ENCODE measurements around the gene GAS2L1.

Gene GAS2L1

GRCh38 chr22:29306175-29306834 is at the start of gene GAS2L1:
Gene GAS2L1 (plus strand): TSS chr22:29306650. CDS start chr22:29308106, 1,456 bp downstream.
- peak; percentile 97 for DNase-seq (ENCODE audit: low spot score)

DNA sequence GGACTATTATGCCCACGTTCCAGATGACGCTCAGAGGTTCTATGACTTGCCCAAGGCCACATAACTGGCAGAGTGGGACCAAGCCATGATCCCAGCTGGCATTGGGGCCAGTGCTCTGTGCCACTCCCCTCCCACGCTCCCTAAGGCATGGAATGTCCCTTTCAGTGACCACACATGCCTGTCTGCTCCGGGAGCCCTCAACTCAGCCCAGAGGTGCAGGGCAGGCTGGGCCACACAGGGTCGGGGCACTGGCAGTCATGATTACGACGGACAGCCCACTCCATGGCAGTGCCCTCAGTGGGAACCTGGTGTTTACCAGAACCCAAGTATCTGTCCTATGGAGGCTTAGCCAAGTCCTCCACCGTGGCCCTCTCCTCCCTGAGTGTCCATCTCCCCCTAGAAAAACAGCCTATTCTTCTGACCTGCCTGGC is 48.7 kb upstream of the GAS2L1 start:
- DNase-seq (ENCODE audit: low spot score) = no peak

- DNase-seq (ENCODE audit: low spot score) = no peak
These were observed 47.8 kb upstream of the GAS2L1 start for GRCh38 chr22:29258407-29259252.

DNA sequence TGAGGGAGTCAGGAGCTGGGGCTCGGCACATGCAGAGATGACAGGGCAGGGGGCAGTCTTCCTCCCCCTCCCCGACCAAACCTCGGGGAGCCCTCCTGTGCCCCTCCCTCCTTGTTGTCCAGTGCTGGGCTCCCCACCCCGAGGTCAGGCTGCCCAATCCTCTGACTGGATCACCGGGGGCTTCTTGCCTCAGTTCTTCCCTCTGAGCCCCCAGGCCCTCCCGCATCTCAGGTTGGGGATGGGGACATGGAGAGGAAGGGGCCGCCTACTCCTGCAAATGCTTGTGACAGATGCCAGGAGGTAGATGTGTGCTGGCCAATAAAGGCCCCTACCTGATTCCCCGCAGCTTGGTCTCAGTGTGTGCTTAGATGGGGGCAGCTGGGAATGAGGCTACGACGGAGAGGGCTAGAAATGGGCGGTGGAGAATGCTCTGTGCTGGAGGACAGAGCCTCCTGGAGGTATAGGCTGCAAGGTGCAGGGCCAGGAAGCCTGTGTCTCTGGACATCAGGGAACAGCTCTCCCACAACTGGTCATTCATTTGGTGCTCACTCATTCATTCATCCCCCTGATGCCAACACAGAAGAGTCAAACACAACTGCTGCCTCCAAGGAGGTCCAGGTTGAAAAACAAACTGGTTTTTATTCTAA is 47.1 kb upstream of the GAS2L1 start:
- DNase-seq (ENCODE audit: low spot score) = no peak

GRCh38 chr22:29260031-29260560 is 46.4 kb upstream of the GAS2L1 start:
- DNase-seq (ENCODE audit: low spot score) = no peak

DNA sequence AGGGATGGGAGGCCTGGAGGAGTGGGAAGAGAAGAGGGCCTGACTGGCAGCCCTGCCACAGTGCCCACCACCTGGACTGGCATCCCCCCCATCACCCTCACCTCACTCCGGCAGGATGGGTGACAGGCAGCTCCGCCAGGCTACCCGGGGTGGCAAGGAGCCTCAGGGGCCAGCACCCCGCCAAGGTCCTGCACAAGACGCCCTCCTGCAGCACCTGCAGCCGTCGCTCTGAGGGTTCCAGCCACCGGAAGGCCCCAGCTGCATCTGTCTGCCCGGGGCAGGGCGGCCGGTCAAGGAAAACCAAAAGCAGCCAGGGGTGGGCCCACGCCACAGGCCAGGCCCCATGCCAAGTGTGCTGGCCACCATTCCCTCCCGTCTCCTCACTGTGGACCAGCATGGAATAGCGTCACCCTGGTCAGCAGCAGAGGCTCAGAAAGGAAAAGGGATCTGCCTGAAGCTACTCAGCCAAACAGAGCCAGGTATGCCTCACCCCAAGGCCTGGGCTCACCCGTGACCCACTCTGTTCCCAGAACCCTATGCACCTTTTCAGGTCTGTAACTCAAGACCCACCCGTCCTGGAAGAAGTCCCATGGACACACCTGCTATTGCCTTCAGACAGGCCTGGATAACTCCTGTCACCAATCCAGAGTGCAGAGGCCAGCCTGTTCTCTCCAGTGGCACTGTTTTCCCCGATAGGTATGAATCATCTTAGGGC is 45.7 kb upstream of the GAS2L1 start:
- DNase-seq (ENCODE audit: low spot score) = no peak

DNA sequence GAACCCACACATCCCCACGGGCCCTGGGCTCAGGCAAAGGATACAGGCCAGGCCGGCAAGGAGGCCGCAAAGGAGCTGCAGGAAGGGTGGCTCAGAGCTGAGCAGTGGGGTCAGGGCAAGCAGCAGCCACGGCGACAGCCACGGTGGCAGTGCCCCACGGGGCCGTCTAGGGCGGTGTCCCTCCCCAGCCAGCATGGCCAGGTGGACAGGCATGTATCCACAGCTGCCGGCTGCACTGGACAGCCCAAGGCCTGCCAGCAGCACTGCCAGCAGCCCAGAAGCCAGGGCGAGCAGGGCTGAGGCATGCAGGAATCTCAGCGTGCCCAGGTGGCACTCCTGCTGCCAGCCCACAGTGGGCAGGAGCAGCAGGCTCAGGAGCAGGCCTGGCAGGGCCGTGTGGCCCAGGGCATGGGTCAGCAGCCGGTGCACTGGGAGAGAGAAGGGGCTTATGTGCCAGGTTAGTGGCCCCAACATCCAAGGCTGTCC is 42.6 kb upstream of the GAS2L1 start:
- DNase-seq (ENCODE audit: low spot score) = no peak

- no peak for DNase-seq (ENCODE audit: low spot score)
These were observed 41.1 kb upstream of the GAS2L1 start for GRCh38 chr22:29265305-29265704.

- no peak for DNase-seq (ENCODE audit: low spot score)
These were observed 40.5 kb upstream of the GAS2L1 start for GRCh38 chr22:29265929-29266328.

GRCh38 chr22:29266564-29267461 is 39.6 kb upstream of the GAS2L1 start:
- no peak for DNase-seq (ENCODE audit: low spot score)

- no peak for DNase-seq (ENCODE audit: low spot score)
These were observed 39.0 kb upstream of the GAS2L1 start for GRCh38 chr22:29267462-29267857.

DNA sequence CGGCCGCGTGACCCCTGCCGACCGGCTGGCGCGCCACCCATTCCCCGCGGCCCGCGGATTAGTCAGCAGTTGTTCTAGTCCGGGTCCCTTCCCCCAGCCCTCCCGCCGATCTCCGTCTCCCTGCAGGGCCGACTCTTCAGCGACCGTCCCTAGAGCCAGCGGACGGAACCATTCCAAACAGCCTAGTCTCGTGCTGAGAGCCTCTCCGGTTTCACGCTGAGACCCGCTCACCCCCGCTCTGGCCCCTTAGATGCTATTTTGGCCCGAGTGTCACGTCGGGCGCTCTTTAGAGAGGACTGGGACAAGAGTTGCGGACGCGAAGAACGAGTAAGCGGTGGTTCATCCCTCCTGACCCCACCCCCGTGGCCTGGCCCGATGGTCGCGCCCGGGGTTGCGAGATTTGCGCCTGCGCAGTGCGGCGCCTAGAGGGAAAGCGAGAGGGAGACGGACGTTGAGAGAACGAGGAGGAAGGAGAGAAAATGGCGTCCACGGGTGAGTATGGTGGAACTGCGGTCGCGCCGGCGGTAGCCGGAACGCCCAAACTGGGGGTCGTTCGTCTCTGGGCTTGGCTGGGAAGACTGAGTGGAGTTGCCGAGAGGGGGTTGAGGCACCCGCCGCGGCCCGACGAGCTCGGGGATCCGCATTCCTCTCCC is 38.5 kb upstream of the GAS2L1 start, which contains the start of the genes EWSR1 and RHBDD3:
Gene EWSR1 (plus strand): TSS at position 411 of the 653 bp plus-strand sequence. CDS start 69 bp downstream, at position 480.
Gene RHBDD3 (minus strand): TSS at position 124 of the 653 bp plus-strand sequence. CDS start 2,355 bp downstream, outside the sequence.
- DNase-seq (ENCODE audit: low spot score) = peak; percentile 98

DNA sequence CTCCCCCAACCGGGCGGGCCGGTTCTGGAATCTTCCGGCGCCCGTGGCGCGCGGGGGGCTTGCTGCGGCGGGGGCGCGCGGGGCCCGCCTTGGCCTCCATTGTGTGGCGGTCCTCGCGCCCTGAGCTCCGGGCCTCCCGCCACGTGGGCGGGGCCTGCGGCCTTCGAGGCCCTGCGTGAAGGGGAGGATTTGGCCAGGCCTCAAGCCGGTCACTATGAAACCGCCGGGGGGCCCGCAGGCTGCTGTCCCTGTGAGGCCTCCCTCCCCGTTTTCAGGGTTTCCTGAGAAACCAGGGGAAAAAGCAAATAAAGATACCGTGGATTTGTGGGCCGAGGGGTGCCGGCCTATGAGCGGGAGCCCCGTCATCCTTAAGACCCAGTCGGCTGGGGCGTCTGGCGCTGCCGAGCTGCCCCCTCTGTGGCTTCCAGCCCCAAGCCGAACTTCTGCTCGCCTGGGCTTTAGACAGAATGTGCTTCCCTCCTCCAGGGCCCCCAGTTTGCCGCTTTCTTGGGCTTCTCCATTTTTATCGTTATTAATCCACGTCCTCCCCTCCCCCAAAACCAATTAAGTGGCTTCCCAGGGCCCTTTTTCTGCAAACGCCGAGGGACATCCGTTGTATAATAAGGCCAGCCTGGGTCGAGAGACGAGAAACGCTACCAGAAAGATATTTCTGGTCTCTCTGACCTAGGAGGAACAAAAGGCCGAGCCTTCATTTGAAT is 37.8 kb upstream of the GAS2L1 start:
- peak; percentile 87 for DNase-seq (ENCODE audit: low spot score)

- no peak for DNase-seq (ENCODE audit: low spot score)
These were observed 37.2 kb upstream of the GAS2L1 start for GRCh38 chr22:29269230-29269604.

DNA sequence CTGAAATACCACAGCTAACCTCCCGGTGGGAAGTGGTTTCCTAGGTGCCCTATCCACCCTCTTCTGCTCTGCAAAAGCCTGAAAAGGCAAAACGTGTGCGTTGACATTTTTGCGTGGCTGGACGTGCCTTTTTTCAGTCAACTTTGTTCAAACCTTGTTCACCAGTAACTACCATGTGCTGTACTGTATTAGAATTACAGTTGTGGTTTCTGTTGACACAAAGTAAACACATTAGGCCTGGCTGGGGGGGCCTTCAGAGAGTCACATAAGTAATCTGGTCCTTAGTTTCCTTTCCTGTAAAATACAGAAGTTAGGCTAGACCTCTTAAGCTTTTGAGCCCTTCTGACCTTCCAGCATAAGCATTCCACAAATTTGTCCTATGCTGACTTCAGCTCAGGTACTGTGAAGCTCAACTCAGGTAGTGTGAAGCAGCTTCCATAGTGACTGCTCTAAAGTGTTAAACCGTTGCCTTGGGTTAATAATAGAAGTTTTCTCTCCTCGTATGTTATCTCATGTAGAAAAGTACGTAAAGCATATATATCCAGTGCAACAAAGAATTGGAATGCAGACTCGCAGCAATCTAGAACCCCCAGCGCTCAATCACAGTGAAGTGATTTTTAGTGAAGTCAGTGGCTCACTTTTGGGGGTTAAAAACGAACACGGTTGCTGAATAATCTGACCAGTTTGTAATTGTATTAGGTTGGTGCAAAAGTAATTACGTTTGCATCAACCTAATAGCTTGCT is 36.5 kb upstream of the GAS2L1 start:
- no peak for DNase-seq (ENCODE audit: low spot score)

- DNase-seq (ENCODE audit: low spot score) = no peak
These were observed 35.8 kb upstream of the GAS2L1 start for GRCh38 chr22:29270475-29271271.

GRCh38 chr22:29272624-29273023 is 33.8 kb upstream of the GAS2L1 start:
- no peak for DNase-seq (ENCODE audit: low spot score)

DNA sequence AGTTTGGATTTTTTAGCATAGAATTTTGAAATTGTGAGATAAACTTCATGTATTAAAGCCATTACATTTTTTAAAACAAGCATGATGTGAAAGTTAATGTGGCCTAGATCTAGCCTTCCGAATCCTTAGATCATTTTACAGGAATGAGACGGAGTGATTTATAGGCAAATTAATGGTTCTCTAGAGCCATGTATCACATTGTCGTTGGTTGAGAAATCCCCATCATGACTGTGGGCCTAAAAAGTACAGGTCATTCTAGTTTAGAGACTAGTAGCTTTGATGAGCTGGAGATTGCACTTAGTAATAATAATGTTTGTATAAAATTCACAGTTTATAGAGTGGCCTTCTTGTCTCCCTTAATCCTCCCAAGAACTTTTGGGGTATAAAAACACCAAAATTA is 31.3 kb upstream of the GAS2L1 start:
- no peak for DNase-seq (ENCODE audit: low spot score)

All from GM03348 (cell line).